ENCODE data around the gene ZNF311.

DNA sequence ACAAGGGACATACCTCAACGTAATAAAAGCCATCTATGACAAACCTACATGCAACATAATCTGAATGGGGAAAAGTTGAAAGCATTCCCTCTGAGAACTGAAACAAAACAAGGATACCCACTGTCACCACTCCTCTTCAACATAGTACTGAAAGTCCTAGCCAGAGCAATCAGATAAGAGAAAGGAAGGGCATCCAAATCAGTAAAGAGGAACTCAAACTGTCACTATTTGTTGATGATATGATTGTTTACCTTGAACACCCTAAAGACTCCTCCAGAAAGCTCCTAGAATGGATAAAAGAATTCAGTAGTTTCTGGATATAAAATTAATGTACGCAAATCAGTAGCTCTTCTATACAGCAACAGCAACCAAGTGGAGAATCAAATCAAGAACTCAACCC is 39.4 kb downstream of the ZNF311 start:
- no peak for TF ChIP-seq CTCF (IDR thresholded peaks at IDR 0.05)
- no peak for TF ChIP-seq POLR2A (IDR thresholded peaks at IDR 0.05)

Data from sigmoid colon (tissue), 3 donors.